ENCODE measurements around the gene FAM156B. TPM values are rescaled to one million over a fixed set of nuclear protein-coding genes. Genes with fewer than 3 reads are reported as not detected.
"Not testable (repeated sequence)": the region's sequence is repeated elsewhere in the genome, so short reads cannot be mapped to it uniquely, and the experiment has no call there.

Gene FAM156B
- total and polyA plus RNA-seq, 2 donors (not counting 1 experiment from before 2014, with no cell fraction given), result 11.4 to 12.6 TPM

DNA sequence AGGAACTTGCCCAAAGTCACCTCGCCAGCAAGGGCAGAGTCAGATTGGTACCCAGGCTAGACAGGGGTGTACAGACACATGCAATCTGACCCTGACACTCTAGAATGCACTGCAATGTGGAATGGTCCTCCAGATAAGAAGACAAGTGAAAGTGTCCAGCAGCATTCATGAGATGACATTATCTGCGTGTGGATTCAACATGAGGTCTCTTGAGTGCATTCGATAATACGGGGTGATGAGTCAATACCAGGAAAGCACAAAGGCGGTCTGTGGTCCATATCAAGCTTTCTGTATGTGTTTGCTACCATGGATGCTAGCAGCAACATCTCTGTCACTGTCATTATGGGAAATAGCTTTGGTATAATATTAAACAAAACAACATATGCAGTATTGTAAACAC is 22.5 kb upstream of the FAM156B start:
- H3K4me1 ChIP-seq (ENCODE audit: control insufficient read depth, extremely low read depth, insufficient read depth, low read length), result no peaks in the 10 kb centered on the region
- H3K4me2 ChIP-seq (ENCODE audit: extremely low read depth, insufficient read depth, low read length), result no peak overlapping the region

DNA sequence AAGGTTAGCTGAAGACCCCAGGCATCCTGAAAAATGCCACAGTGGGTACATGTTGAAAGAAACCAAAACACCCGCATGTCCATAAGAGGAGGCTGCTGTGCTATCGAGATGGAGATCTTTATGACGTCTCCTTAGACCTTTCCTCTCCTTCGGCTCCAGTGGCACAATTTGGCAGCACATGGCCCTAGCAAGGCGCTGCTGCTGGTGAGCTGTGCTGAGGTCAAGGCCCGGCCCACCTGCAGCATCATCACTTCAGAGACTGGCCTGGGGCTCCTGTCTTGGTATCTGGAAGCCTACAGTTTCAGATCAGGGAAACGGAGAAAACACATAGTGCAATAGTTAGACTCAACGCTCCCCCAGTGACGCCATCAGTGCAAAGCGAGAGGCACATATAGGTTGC is 21.7 kb upstream of the FAM156B start:
- not testable (repeated sequence) for H3K9ac ChIP-seq (ENCODE audit: insufficient read depth, low read length); DNase-seq (ENCODE audit: low read depth in 2 of 2); H3K27ac ChIP-seq (ENCODE audit: insufficient read depth, low read length); H3K4me3 ChIP-seq (replicated peaks in 1 of 4; ENCODE audit: control extremely low read depth in 1 of 4, insufficient read depth in 1 of 4, low read depth in 3 of 4, low read length in 4 of 4); H3K4me1 ChIP-seq (ENCODE audit: control insufficient read depth, extremely low read depth, insufficient read depth, low read length); H2AFZ ChIP-seq (ENCODE audit: low read length); H4K20me1 ChIP-seq (ENCODE audit: control insufficient read depth, extremely low read depth, insufficient read depth, low read length); H3K9me3 ChIP-seq (ENCODE audit: control insufficient read depth, insufficient read depth, low read depth, low read length); H3K79me2 ChIP-seq (ENCODE audit: control insufficient read depth, insufficient read depth, low read length); H3K36me3 ChIP-seq (ENCODE audit: control insufficient read depth, insufficient read depth, low read length); H3K27me3 ChIP-seq (ENCODE audit: control insufficient read depth, insufficient read depth, low read length); H3K4me2 ChIP-seq (ENCODE audit: extremely low read depth, insufficient read depth, low read length)

More for the DNA sequence above, 22.5 kb upstream of the FAM156B start:
- H3K79me2 ChIP-seq (ENCODE audit: control insufficient read depth, insufficient read depth, low read length), result no peaks in the 10 kb centered on the region
- no peaks in the 10 kb centered on the region for H3K27me3 ChIP-seq (ENCODE audit: control insufficient read depth, insufficient read depth, low read length)
- no peak overlapping the region for H2AFZ ChIP-seq (ENCODE audit: low read length)
- TF ChIP-seq, protein P1, sequence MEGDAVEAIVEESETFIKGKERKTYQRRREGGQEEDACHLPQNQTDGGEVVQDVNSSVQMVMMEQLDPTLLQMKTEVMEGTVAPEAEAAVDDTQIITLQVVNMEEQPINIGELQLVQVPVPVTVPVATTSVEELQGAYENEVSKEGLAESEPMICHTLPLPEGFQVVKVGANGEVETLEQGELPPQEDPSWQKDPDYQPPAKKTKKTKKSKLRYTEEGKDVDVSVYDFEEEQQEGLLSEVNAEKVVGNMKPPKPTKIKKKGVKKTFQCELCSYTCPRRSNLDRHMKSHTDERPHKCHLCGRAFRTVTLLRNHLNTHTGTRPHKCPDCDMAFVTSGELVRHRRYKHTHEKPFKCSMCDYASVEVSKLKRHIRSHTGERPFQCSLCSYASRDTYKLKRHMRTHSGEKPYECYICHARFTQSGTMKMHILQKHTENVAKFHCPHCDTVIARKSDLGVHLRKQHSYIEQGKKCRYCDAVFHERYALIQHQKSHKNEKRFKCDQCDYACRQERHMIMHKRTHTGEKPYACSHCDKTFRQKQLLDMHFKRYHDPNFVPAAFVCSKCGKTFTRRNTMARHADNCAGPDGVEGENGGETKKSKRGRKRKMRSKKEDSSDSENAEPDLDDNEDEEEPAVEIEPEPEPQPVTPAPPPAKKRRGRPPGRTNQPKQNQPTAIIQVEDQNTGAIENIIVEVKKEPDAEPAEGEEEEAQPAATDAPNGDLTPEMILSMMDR (conservative IDR thresholded peaks at IDR 0.05 in 1 of 2, IDR thresholded peaks at IDR 0.05 in 1 of 2; ENCODE audit: low read depth in 1 of 2, low read length in 2 of 2), result no peak
- TF ChIP-seq EZH2 (IDR thresholded peaks at IDR 0.05; ENCODE audit: low read length, missing control alignments), result no peak
- no peak overlapping the region for H3K9ac ChIP-seq (ENCODE audit: insufficient read depth, low read length)
- H3K4me3 ChIP-seq (replicated peaks in 1 of 4; ENCODE audit: control extremely low read depth in 1 of 4, insufficient read depth in 1 of 4, low read depth in 3 of 4, low read length in 4 of 4), result no peak overlapping the region
- DNase-seq (ENCODE audit: low read depth in 2 of 2), result no peak
- H3K27ac ChIP-seq (ENCODE audit: insufficient read depth, low read length), result no peak overlapping the region
- H3K36me3 ChIP-seq (ENCODE audit: control insufficient read depth, insufficient read depth, low read length), result no peaks in the 10 kb centered on the region
- no peaks in the 10 kb centered on the region for H3K9me3 ChIP-seq (ENCODE audit: control insufficient read depth, insufficient read depth, low read depth, low read length)
- H4K20me1 ChIP-seq (ENCODE audit: control insufficient read depth, extremely low read depth, insufficient read depth, low read length), result no peaks in the 10 kb centered on the region

DNA sequence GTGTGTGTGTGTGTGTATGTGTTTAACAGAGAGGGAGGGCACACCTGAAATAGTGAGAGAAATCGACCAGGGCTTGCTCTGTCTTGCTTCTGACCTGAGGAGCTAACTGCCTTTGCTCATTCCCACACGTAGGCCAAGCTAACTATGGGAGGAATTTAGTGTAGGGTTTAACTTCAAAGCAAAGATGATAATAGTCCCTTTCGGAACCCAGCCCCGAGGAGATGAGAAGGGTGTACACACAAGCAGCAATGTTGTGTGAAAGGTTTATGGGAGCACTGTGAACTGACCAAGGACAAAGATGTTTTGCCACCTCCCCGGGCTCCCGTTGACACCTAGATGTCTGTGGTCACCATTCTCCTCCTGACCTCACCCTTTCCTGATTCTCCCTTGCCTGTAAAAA is 20.7 kb upstream of the FAM156B start:
- not testable (repeated sequence) for H3K79me2 ChIP-seq (ENCODE audit: control insufficient read depth, insufficient read depth, low read length); H3K4me2 ChIP-seq (ENCODE audit: extremely low read depth, insufficient read depth, low read length); H3K4me1 ChIP-seq (ENCODE audit: control insufficient read depth, extremely low read depth, insufficient read depth, low read length); H3K9ac ChIP-seq (ENCODE audit: insufficient read depth, low read length); H3K4me3 ChIP-seq (replicated peaks in 1 of 4; ENCODE audit: control extremely low read depth in 1 of 4, insufficient read depth in 1 of 4, low read depth in 3 of 4, low read length in 4 of 4); H4K20me1 ChIP-seq (ENCODE audit: control insufficient read depth, extremely low read depth, insufficient read depth, low read length); DNase-seq (ENCODE audit: low read depth in 2 of 2); H3K36me3 ChIP-seq (ENCODE audit: control insufficient read depth, insufficient read depth, low read length); H2AFZ ChIP-seq (ENCODE audit: low read length); H3K9me3 ChIP-seq (ENCODE audit: control insufficient read depth, insufficient read depth, low read depth, low read length); H3K27ac ChIP-seq (ENCODE audit: insufficient read depth, low read length); H3K27me3 ChIP-seq (ENCODE audit: control insufficient read depth, insufficient read depth, low read length)

DNA sequence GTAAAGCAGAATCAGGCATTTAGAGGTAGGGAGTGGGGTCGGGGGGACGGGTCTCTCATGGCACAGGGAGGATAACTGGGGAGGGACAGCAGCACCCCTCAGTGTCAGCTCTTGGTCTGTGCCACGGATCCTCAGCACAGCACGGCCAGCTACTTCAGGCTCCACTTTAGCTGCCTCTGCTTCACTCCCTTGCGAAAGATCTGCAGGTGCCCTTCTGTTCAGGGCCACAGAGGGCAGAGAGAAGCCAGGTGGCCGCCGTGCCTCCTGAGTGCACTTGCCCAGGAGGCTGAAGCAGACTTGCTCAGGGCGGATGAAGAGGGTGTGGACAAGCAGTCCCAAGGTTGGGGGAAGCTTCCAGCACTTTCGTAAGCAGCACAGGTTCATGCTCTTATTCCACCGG is 9.7 kb upstream of the FAM156B start:
- H2AFZ ChIP-seq (ENCODE audit: low read length); H3K79me2 ChIP-seq (ENCODE audit: control insufficient read depth, insufficient read depth, low read length); H4K20me1 ChIP-seq (ENCODE audit: control insufficient read depth, extremely low read depth, insufficient read depth, low read length); H3K9ac ChIP-seq (ENCODE audit: insufficient read depth, low read length); H3K4me2 ChIP-seq (ENCODE audit: extremely low read depth, insufficient read depth, low read length); H3K27ac ChIP-seq (ENCODE audit: insufficient read depth, low read length); H3K36me3 ChIP-seq (ENCODE audit: control insufficient read depth, insufficient read depth, low read length); H3K4me3 ChIP-seq (replicated peaks in 1 of 4; ENCODE audit: control extremely low read depth in 1 of 4, insufficient read depth in 1 of 4, low read depth in 3 of 4, low read length in 4 of 4); H3K4me1 ChIP-seq (ENCODE audit: control insufficient read depth, extremely low read depth, insufficient read depth, low read length); H3K9me3 ChIP-seq (ENCODE audit: control insufficient read depth, insufficient read depth, low read depth, low read length); H3K27me3 ChIP-seq (ENCODE audit: control insufficient read depth, insufficient read depth, low read length); DNase-seq (ENCODE audit: low read depth in 2 of 2): not testable (repeated sequence)

DNA sequence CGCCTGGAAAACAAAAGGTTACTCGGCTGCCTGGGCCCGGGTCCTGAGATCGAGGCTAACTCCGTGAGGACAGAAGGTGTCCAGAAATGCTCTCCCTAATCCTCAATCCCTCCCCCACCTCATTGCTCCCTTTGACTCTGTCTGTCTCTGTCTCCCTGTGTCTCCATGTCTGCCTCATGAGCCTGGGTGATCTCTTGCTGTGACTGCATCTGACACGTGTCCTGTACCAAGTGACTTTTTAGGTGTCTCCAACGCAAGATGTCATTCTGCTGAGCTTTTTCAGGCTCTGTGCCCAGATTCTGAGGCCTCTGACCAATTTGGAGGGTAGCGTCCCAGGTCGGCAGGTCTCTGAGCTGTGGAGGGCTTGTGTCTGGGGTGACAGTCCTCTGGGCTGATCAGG is 9.0 kb upstream of the FAM156B start:
- H3K4me1 ChIP-seq (ENCODE audit: control insufficient read depth, extremely low read depth, insufficient read depth, low read length), result not testable (repeated sequence)

DNA sequence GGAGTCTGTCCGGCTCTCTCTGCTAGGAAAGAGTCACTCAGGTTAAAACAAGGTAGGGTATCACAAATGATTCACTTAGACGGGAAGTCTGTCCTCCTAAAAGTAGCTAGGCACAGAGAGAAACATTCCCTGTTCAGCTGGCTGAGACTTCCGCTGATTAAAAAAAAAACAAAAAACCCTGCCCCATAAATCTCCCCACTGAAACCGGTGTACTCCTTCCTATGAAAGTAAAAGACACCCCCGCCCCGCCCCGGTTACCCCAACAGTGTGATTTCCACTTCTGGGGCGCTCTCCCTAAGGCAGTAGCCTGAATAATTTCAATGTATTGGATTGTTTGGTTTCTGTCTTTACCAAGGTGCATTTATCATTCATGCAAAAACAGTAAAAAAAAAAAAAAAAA is 692 bp upstream of the FAM156B start:
- not testable (repeated sequence) for H3K9me3 ChIP-seq (ENCODE audit: control insufficient read depth, insufficient read depth, low read depth, low read length); DNase-seq (ENCODE audit: low read depth in 2 of 2); H3K4me1 ChIP-seq (ENCODE audit: control insufficient read depth, extremely low read depth, insufficient read depth, low read length); H3K79me2 ChIP-seq (ENCODE audit: control insufficient read depth, insufficient read depth, low read length); H2AFZ ChIP-seq (ENCODE audit: low read length); H3K4me3 ChIP-seq (replicated peaks in 1 of 4; ENCODE audit: control extremely low read depth in 1 of 4, insufficient read depth in 1 of 4, low read depth in 3 of 4, low read length in 4 of 4); H4K20me1 ChIP-seq (ENCODE audit: control insufficient read depth, extremely low read depth, insufficient read depth, low read length); H3K4me2 ChIP-seq (ENCODE audit: extremely low read depth, insufficient read depth, low read length); H3K27ac ChIP-seq (ENCODE audit: insufficient read depth, low read length); H3K9ac ChIP-seq (ENCODE audit: insufficient read depth, low read length); H3K36me3 ChIP-seq (ENCODE audit: control insufficient read depth, insufficient read depth, low read length); H3K27me3 ChIP-seq (ENCODE audit: control insufficient read depth, insufficient read depth, low read length)

More for the DNA sequence above, 9.0 kb upstream of the FAM156B start:
- not testable (repeated sequence) for H3K9ac ChIP-seq (ENCODE audit: insufficient read depth, low read length); H3K79me2 ChIP-seq (ENCODE audit: control insufficient read depth, insufficient read depth, low read length); H2AFZ ChIP-seq (ENCODE audit: low read length); H3K9me3 ChIP-seq (ENCODE audit: control insufficient read depth, insufficient read depth, low read depth, low read length); H3K27me3 ChIP-seq (ENCODE audit: control insufficient read depth, insufficient read depth, low read length); H3K27ac ChIP-seq (ENCODE audit: insufficient read depth, low read length); H3K36me3 ChIP-seq (ENCODE audit: control insufficient read depth, insufficient read depth, low read length); H3K4me3 ChIP-seq (replicated peaks in 1 of 4; ENCODE audit: control extremely low read depth in 1 of 4, insufficient read depth in 1 of 4, low read depth in 3 of 4, low read length in 4 of 4); DNase-seq (ENCODE audit: low read depth in 2 of 2); H4K20me1 ChIP-seq (ENCODE audit: control insufficient read depth, extremely low read depth, insufficient read depth, low read length); H3K4me2 ChIP-seq (ENCODE audit: extremely low read depth, insufficient read depth, low read length)

Data from fibroblast of lung (primary cell).